Stimulated activated CD4-positive, alpha-beta T cell treated with anti-CD3 and anti-CD28 coated beads, Interleukin-2, amount 100 ng/mL, for 4 hours (primary cell): ENCODE data around the gene CPD.
A peak's percentile ranks its signal among the peaks of the same experiment; 100 is the strongest.
"Not testable (repeated sequence)": the region's sequence is repeated elsewhere in the genome, so short reads cannot be mapped to it uniquely, and the experiment has no call there.

Experiments used
- DNase-seq: peaks from one replicate; pipeline ENCODE4 v3.0.0-alpha.2; 2020; ENCODE audit warnings: low read depth

Gene CPD

DNA sequence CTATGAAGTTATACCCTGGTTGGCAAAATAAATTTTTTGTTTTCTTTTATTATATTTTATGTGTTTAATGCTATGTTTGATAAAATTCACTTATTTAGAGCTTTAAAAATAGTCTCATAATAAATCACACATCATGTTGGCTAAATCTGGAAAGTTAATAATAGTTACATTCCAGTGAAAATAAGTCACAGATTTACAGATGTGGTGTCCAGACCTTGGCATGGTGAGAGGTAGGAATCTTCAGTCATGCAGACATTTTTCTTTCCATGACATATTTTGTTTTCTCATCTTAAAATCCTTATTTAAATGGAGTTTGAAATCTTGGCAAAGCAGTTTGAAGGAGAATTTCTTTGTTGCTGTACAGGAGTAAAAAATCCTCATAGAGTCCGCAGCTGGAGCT is 50.4 kb downstream of the CPD start:
- DNase-seq = no peak

DNA sequence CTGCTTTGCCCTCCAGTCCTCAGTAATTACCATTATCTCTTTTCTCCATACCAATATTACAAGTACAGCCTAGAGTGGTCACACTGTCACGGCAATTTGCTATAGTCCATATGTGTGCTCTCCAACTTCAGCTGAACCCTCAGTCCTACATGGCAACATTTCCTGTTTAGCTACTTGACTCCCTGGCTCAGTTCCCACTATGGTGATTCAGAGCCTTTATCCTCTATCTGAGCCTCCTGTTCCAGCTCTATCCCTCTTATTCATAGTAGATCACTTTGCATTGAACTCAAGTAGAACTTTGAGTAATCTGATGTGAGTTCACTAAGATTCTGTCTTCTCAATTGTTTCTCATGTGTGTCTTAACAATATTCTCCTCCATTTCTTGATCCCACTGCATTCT is 54.8 kb downstream of the CPD start:
- DNase-seq = no peak

DNA sequence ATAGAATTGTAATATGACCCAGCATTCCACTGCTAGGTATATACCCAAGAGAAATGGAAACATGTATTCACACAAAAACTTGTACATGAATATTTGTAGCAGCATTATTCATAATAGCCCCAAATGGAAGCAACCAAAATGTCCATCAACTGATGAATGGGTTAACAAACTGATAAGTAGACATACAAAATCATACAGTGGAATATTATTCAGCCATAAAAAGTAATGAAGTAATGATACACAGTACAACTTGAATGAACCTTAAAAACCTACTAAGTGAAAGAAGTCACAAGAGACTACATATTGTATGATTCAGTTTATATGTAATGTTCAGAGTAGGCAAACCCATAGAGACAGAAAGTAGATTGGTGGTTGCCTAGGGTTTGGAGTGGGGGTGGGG is 58.0 kb downstream of the CPD start:
- no peak for DNase-seq

DNA sequence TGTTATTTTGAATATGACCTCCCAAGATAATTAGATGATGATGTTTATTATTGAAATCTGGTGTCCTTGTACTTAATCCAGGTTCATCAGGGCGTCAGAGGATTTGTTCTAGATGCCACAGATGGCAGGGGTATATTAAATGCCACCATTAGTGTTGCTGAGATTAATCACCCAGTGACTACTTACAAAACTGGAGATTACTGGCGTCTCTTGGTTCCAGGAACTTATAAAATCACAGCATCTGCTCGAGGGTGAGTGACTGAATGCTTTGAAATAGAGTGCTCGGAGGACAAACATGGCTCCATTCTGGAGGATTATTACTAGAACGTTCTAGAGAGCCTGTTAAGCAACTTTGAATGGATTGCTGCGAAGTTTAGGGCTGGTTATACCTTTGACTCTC is 65.0 kb downstream of the CPD start:
- no peak for DNase-seq

DNA sequence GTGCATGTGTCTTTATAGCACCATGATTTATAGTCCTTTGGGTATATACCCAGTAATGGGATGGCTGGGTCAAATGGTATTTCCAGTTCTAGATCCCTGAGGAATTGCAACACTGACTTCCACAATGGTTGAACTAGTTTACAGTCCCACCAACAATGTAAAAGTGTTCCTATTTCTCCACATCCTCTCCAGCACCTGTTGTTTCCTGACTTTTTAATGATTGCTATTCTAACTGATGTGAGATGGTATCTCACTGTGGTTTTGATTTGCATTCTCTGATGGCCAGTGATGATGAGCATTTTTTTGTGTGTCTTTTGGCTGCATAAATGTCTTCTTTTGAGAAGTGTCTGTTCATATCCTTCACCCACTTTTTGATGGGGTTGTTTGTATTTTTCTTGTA is 67.9 kb downstream of the CPD start:
- not testable (repeated sequence) for DNase-seq

DNA sequence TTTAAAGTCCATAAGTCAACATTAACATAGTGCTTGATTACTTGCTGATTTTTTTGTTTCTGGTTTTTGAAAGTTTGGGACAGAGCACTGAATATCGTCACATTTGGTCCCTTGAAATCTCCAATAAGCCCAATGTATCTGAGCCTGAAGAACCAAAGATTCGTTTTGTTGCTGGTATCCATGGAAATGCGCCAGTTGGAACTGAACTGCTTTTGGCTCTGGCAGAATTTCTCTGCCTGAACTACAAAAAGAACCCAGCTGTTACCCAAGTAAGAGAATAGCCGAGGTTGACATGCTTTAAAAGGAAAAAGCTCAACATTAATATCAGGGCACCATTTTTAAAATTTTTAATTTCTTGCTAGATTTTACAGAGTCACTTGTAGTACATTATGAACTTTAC is 70.8 kb downstream of the CPD start:
- no peak for DNase-seq

DNA sequence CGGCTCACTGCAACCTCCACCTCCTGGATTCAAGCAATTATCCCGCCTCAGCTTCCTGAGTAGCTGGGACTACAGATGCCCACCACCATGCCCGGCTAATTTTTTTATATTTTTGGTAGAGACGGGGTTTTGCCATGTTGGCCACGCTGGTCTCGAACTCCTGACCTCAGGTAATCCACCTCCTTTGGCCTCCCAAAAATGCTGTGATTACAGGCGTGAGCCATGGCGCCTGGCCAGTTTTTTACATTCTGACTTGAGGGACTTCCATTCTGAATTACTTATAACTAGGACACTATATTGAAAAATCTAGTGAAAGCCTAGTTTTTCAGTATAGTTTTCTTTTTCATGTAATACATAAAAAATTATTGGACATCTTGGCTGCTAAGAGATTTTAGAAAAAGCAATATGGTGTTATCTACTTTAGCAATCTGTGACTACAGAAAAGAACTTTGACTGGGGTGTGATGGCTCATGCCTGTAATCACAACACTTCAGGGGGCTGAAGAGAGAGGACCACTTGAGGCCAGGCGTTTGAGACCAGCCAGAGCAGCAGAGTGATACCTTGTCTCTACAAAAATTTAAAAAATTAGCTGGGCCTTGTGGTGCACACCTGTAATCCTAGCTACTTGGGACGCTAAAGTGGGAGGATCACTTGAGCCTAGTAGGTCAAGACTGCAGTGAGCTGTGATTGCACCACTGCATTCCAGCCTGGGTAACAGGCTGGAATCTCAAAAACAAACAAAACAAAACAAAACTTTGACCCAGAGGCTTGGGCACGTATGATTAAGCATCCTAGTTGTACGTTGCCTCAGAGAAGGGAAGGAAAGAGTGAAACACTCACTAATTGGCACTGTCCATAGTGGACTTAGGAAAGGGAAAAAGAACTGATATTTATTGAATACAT is 71.6 kb downstream of the CPD start:
- no peak for DNase-seq

DNA sequence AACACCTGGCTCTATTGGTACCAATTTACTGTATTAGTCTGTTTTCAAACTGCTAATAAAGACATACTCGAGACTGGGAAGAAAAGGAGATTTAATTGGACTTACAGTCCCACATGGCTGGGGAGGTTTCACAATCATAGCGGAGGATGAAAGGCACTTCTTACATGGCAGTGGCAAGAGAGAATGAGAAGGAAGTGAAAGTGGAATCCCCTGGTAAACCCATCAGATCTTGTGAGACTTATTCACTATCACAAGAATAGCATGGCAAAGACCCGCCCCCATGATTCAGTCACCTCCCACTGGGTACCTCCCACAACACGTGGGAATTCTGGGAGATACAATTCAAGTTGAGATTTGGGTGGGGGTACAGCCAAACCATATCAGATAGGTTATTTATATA is 75.9 kb downstream of the CPD start:
- DNase-seq = no peak

DNA sequence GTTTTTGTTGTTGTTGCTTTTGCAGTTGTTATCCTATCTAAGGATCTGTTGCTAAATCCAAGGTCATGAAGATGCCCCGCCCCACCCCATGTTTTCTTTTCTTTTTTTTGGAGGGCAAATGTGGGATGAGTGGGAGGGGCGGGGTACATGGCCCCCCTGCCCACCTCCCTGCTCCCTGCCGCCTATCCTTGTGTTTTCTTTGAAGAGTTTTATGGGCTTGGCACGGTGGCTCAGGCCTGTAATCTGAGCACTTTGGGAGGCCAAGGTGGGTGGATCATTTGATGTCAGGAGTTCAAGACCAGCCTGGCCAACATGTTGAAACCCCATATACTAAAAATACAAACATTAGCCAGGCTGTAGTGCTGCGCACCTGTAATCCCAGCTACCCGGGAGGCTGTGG is 79.6 kb downstream of the CPD start:
- no peak for DNase-seq

DNA sequence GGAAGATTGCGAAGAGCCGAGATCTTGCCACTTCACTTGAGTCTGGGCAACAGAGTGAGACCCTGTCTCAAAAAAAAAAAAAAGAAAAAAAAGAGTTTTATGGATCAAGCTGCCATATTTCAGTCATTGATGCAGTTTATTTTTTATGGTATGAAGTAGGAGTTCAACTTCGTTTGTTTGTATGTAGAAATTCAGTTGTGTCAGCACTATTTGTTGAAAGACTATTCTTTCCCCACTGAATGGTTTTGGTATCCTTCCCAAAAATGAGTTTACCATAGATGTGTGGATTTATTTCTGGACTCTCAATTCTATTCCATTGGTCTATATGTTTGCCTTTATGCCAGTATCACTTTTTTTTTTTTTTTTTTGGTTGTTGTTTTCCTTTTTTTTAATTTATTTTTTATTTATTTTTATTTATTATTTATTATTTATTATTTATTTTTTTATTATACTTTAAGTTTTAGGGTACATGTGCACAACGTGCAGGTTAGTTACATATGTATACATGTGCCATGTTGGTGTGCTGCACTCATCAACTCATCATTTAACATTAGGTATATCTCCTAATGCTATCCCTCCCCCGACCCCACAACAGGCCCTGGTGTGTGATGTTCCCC is 80.2 kb downstream of the CPD start:
- not testable (repeated sequence) for DNase-seq

DNA sequence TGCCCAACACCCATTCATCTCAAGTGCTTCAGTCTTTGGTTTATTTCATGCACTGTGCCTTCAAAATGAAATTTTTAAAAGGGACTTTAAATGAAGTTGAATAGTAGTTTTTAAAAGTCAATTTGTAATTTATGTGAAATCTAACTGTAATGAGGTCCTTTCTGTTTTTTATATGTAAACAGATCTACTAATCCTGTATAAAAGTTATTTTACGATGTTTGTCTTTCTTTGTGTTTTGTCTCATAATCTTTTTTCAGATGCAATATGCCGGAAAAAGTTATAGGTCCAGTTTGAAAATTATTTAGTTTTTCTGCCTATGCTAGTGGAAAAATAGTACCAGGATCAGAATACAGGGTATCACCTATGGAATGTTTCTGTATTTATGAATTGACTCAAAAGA is 89.7 kb downstream of the CPD start:
- no peak for DNase-seq

DNA sequence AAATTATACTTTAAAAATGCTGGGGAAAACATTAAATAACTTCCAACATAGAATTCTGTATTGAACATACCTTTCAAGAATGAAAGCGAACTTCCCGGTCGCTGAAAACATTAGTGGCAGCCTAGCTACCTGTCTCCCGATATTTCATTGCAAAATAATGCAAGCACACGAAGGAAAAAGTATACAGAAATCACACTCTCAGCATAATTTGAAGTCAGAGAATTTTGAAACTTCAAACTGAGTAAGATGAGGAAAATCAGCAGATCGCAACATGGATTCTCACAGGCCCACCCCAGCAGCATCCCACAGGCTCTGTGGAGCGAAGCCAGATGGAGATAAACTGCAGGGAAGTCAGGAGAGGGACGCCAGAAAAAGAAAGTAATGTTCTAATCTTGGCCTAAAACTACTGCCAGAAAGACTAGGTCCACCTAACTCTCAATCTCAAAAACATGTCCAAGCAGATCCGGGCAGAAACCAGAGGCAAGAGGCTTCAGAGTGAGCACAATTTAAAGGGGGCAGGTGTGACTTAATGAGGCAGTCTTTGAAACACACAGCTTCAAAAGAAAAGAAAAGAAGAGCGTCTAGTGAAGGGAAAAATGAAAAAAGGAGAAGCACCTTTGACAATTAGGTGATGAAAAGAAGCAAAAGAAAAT is 93.6 kb downstream of the CPD start:
- no peak for DNase-seq

DNA sequence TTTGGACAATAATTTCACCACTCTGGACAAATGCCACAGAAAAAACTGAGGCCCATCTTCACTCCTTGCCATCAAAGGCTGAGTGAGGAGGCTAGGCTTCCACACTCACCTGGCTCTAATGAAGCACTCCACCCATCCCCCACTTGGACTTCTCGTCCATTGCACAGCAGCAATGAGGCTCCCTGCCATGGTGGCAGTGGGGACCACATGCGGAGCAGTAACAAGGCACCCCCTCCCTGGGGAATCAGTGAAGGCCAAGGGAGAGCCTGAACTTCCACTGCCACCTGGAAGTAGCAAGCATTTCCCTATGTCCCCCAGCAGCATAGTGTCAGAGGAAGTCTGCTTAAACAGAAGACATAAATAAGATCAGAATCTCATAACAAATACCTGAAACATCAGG is 96.5 kb downstream of the CPD start:
- no peak for DNase-seq

DNA sequence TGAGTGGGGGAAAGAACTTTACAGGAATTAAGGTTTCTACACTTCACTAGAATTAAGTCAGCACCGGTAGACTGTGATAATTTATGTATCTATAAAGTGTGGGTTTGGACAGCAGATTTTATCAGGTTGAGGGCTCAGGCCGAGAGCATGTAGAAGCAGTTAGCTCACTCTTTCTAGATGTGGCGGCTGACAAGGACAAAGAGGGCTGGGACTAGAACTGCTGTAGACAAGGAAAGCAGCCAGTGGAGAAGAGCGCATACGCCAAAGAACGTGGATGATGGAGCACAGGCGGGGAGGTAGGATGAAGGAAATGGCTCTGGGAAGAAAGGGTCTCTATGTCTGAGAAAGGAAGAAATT is 98.0 kb downstream of the CPD start:
- no peak for DNase-seq

DNA sequence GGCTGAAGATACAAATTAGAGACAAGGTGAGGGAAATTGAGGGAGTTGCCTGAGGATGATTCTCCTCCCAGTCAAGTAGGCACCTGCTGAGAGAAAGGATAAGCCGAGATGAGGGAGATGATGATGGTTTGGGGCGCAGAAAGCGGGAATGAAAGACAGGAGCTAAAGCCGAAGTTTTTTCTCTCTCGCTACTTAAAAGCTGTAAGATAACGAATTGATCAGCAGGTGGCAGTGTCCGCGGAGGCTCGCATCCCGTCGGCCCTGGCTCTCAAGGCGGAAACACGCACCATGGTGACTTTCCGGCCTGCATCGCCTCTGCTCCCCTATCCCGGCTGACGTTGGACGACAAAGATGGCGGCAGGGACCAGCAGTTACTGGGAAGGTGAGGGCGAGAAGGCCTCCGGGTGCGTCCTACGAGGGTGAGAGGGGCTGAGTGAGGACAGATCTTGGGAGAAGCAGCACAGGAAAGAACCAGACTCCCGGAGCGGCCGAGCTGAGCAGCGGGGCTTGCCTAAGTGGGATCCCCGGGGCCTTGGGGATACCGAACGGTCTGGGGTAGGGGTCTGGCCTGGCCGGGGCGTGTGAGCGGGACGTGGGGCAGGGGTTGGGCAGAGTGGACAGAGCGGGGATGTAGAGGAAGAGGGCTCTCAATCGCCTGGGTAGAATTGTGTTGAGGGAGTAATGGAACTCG is 98.5 kb downstream of the CPD start, which contains the start of gene GOSR1:
Gene GOSR1 (plus strand): TSS at position 326 of the 691 bp plus-strand sequence. CDS start 26 bp downstream, at position 352.
- peak; percentile 86 for DNase-seq

DNA sequence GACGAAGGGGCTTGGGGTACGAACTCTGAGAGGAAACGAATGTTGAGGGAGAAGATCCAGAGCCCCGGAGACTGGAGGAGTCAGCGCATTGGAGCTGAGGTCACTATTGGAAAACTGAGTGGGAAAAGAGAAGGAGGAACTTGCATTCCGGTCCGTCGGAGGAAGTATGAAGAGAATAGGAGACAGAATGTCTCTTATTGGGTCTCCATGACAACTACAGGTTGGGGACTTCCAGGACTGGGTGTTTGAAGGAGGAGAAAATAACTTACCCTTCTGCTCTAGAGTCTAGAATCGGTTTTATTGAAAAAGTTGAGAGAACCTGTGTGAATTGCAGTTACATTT is 99.0 kb downstream of the CPD start:
- DNase-seq = no peak

DNA sequence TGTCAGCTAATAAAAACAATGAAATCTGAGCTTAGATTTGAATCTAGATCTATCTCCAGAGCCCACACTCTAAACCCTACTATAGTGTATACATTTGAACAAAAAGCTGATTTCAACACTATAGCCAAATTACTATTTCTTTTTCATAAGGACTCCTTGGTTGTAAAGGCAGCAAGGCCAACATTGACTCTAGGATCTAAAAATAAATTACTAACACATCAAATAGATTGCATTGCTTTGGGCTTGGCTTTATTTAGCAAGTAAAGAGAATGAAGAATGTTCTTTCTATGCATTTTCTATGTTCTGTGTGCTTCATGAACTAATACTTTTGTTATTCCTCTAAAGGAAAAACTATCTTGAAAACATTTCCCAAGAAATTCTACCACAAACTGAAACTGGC is 103.8 kb downstream of the CPD start:
- no peak for DNase-seq

DNA sequence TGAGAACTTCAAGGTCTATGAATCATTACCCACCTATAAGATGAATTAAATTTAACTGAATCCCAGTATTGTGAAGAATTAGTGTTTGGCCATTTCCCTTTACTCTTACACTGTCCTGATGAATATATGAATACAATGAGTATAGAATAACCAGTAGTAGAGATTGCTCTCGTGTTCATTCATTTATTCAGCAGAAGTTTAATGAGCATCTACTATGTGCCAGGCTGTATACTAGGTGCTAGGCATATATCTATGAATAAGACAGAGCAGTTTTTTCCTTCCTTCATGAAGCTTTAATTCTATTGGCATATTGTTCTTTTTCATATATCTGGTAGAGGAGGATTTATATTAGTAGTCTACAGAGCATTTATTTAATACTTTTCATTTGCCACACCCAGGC is 104.4 kb downstream of the CPD start:
- DNase-seq = no peak

DNA sequence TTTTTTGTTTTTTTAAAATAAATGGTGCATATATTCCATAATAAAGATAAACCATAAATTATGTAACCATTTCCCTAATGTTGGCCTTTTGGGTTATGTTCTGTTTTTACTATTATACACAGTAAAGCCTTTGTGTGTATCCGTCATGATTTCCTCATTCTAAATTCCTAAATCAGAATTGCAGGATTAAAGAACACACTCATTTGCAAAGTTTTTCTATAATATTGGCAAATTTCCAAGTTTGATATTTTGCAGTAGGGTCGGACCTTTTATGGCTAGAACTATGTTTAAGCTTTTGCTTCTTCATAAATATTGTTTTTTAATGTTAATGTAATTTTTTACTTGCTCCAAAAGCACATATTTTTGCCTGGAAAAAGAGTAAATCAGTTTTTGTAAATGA is 115.1 kb downstream of the CPD start:
- no peak for DNase-seq

DNA sequence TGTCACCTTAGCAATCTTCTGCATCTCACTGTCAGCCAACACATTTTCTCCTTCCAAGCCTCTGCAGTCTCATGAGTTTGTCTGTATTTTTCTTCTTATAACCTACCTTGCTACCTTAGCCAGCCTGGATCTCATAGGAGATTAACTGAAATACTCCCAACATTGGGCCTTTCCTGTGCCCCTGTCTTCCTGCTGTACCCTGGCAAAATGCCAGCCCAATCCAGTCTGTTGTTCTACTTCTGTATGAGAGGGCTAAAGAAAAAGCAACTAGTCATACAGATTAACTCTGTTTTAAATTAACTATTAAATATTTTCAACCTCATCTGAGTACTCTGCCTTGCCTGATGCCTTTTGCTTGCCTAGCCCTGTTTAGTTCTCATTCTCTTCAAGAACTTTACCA is 116.9 kb downstream of the CPD start:
- no peak for DNase-seq

DNA sequence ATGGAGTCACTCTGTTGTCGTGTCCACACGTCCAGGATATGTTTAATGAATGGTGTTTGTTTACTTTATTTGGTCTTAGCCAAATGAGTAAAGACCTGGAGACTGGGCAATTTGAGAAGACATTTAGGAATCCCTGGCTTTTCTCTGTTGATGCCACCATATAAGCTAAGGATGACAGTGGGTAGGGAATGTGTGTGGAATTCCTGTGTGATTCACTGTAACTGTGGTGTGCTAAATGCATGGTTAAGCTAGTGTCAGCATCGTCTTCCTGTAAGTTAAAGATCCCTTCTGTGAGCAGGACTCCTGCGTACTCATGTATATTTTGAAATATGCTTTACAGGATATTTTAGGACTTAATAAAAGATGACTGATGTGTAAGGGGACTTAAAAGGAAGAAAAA is 124.8 kb downstream of the CPD start:
- no peak for DNase-seq

DNA sequence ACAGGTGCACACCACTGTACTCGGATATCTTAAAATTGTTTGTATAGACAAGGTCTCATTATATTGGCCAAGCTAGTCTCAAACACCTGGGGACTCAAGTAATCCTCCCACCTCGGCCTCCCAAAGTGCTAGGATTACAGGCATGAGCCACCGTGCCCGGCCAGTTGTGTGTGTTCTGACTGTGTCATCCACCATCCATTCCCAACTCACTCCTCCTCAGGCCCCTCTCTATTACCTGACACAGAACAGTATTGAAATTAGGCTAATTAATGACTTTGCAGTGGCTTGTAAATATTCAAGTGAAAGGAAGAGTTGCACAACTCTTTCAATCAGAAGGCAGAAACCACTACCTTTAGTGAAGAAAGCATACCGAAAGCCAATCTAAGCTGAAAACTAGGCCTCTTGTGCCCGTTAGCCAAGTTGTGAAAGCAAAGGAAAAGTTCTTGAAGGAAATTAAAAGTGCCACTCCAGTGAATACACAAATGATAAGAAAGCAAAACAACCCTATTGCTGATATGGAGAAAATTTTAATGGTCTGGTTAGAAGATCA is 127.2 kb downstream of the CPD start:
- DNase-seq = no peak

DNA sequence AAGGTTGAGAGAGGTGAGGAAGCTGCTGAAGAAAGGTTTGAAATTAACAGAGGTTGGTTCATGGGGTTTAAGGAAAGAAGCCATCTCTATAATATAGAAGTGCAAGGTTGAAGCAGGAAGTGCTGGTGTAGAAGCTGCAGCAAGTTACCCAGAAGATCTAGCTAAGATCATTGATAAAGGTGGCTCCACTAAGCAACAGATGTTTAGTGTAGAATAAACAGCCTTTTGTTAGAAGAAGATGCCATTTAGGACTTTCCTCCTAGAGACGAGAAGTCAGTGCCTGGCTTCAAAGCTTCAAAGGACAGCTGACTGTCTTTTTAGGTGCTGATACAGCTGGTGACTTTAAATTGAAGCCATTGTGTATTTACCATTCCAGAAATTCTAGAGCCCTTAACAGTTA is 127.8 kb downstream of the CPD start:
- DNase-seq = no peak
